Activated T-cell treated with anti-CD3 and anti-CD28 coated beads, Interleukin-2, amount 50 U/mL, for 72 hours (primary cell): Measurements from ENCODE around the gene EXOC3. TPM values are rescaled to one million over a fixed set of nuclear protein-coding genes. Genes with fewer than 3 reads are reported as not detected.

Experiments
- ATAC-seq, 2 donors: fragments of 150-1000 bp; cut with Tn5 transposase; replicated peaks in 1 of 2; 2 replicates each; pipeline ENCODE4 v1.10.0; 2021; ENCODE audit warnings: moderate library complexity in 2 of 2, mild to moderate bottlenecking in 1 of 2
- DNase-seq, 2 donors: peaks; one replicate each; pipeline ENCODE4 v3.0.0; 2021 to 2022; ENCODE audit warnings: mixed read lengths in 1 of 2
- H3K27ac Mint-ChIP-seq: one replicate; pipeline ENCODE4 v1.8.0; 2022; ENCODE audit warnings: mild to moderate bottlenecking, moderate library complexity, mixed read lengths
- H3K27me3 Mint-ChIP-seq: one replicate; pipeline ENCODE4 v1.8.0; 2022; ENCODE audit warnings: low read depth, mixed read lengths
- H3K36me3 Mint-ChIP-seq, 2 donors: one replicate each; pipeline ENCODE4 v1.8.0; 2022; ENCODE audit warnings: mixed read lengths in 2 of 2, mild to moderate bottlenecking in 1 of 2; ENCODE audit not compliant: insufficient read depth in 2 of 2
- H3K4me1 Mint-ChIP-seq: one replicate; pipeline ENCODE4 v1.8.0; 2022; ENCODE audit warnings: low read depth, mixed read lengths
- H3K4me3 Mint-ChIP-seq, 2 donors: one replicate each; pipeline ENCODE4 v1.8.0; 2022; ENCODE audit warnings: mild to moderate bottlenecking in 2 of 2, mixed read lengths in 2 of 2, moderate library complexity in 2 of 2
- H3K9me3 Mint-ChIP-seq, 2 donors: one replicate each; pipeline ENCODE4 v1.8.0; 2022; ENCODE audit warnings: mixed read lengths in 2 of 2
- total RNA-seq, 2 donors: library from RNA; stranded (reverse); gene quantifications; one replicate each; pipeline ENCODE4 v1.2.3, GENCODE V29; 2022

EXOC3 gene
- total RNA-seq, 2 donors from 2014 or later: 60.1 to 78.2 TPM

DNA sequence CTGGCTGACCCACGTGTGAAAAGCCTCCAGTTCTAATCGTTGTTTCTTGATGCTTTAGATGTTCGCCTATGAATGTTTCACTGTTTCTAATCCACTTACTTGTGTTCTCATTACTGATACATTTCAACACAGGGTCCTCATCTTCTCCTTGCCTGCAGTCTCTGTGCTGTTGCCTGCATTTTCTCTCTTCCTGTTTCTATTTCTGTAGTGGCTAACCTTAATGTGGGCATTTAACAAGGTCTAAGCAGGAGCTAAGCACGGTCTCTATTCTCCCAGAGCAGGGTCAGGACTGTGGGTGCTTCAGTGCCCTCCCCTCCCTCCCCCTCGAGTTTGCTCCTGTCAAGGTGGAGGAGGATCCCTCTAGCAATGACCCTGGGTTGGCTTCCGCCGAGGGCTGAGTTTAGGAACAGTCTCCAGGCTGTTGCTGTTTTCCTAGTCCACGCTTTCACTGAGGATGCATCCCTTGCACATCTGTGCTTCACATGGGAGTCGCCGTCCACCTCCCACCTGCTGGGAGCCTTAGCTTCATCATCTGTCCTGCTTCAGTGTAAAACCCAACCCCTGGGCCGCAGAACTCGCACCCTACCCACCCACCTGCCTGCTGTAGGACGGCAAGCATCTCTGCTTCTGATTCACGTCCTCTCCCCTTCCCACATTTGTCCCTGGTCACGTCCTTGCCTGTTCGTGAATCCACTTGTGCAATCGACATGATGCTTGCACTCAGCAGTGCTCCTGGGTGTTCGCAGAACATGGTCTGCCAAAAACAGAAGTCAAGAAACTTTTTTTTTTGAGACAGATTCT, 2.4 kb upstream of the EXOC3 start:
- no peak for DNase-seq

DNA sequence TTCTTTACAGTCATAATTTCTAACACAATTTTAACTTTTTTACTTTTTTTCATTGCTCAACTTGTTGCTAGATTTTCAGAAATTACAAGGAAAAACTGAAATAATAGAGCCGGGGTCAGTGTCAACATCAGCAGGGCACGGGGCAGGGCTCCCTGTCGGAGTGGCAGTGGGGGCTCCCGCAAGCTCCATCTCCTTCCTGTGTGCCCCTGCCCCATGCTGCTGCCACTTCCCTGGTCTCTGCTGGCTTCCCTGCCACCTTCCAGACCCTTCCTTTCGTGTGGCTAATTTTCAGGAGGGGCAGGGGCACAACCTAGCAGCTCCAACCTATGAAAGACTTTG, 1.0 kb upstream of the EXOC3 start:
- no peak for ATAC-seq
- Mint-ChIP-seq H3K27ac (peak overlapping the region; percentile 97), H3K9me3 (no peaks in the 10 kb centered on the region), H3K4me1 (peaks cover 37% of the 10 kb centered on the region), H3K27me3 (no peaks in the 10 kb centered on the region), H3K36me3 (peaks cover 4 to 9% of the 10 kb centered on the region in 2 donors), H3K4me3 (peak overlapping the region; percentile 97 to 98)
- no peak for DNase-seq

More for the DNA sequence above, 2.4 kb upstream of the EXOC3 start:
- Mint-ChIP-seq H3K27me3 (no peaks in the 10 kb centered on the region), H3K9me3 (no peaks in the 10 kb centered on the region), H3K27ac (no peak overlapping the region), H3K36me3 (peaks cover 0 to 2% of the 10 kb centered on the region in 2 donors), H3K4me3 (no peak overlapping the region), H3K4me1 (peaks cover 25% of the 10 kb centered on the region)
- ATAC-seq: no peak

DNA sequence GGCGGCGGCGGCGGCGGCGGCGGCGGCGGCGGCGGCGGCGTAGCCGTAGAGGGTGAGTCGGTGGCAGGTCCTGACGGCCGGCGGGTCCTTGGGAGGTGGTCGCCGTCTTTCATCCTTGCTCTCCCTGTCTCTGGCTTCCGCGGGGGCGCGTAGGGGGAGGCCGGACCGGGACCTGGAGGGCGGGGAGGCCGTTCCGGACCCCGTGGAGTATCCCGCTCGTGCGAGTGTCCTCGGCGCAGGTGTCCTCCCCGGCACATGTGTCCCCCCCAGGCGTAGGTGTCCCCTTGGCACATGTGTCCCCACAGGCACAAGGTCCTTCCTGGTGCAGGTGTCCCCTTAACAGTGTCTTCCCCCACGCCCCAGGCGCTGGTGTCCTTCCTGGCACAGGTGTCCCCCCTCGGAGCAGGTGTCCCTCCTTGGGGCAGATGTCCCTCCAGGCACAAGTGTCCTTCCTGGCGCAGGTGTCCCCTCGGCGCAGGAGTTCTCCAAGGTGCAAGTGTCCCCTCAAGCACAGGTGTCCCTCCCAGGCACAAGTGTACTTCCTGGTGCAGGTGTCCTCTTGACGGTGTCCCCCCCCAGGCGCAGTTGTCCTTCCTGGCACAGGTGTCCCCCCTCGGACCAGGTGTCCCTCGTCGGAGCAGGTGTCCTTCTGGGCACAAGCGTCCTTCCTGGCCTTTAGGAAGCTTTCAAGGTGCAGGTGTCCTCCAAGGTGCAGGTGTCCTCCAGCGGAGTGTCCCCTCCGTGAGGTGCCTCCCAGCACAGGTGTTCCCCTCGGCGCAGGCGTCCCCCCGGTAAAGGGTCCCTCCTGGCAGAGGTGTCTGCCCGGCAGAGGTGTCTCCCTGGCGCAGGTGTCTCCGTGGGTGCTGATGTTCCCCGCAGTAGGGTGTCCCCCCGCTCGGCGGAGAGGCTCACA, 519 bp downstream of the EXOC3 start:
- peak; percentile 31 to 35 for ATAC-seq
- Mint-ChIP-seq H3K27me3 (no peaks in the 10 kb centered on the region), H3K4me1 (peaks cover 40% of the 10 kb centered on the region), H3K4me3 (peak overlapping the region; percentile 83 to 97), H3K27ac (peak overlapping the region; percentile 76), H3K9me3 (no peaks in the 10 kb centered on the region), H3K36me3 (peaks cover 6 to 16% of the 10 kb centered on the region in 2 donors)
- peak in 1 of 2 donors; percentile 37 for DNase-seq

DNA sequence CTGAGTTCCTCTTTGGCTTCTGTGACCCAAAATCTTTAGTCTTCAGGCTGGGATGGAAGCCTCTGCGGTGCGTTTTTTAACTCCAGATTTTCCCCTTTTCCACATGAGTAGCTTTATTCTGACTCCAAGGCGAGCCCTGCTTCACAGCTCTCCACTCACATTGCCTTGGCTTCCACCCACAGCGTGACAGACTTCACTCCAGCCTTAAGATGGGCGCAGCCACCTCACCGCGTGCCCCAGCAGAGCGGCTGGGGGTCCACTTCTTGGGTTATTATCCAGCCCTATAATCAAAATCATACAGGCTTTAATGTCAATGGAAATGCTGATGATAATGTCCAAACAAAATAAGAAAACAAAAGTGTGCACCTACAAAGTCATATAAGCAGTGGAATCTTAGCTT, 1.2 kb downstream of the EXOC3 start:
- Mint-ChIP-seq H3K9me3 (no peaks in the 10 kb centered on the region), H3K4me1 (peaks cover 47% of the 10 kb centered on the region), H3K36me3 (peaks cover 7 to 24% of the 10 kb centered on the region in 2 donors), H3K4me3 (peak overlapping the region; percentile 83 to 97), H3K27ac (peak overlapping the region; percentile 59), H3K27me3 (no peaks in the 10 kb centered on the region)
- ATAC-seq: no peak
- DNase-seq: no peak

DNA sequence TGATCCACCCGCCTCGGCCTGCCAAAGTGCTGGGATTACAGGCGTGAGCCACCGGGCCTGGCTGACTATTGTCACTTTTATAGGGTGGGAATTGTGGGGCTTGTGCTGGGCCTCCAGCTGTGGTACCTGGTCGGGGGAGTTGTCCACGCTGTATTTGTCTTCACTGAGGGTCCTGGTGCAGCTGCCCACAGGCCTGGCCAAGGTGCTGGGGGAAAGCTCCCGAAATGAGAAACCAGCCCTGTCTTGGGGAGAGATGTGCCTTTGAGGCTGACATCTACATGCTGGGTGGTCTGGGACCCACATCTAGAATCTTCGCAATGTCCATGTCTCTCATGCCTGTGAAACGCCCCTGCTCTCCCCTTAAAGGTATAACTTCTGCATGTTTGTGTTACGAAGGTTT, 2.6 kb downstream of the EXOC3 start:
- peaks cover 51% of the 10 kb centered on the region for H3K4me1 Mint-ChIP-seq
- H3K36me3 Mint-ChIP-seq: peaks cover 14 to 36% of the 10 kb centered on the region in 2 donors
- H3K4me3 Mint-ChIP-seq: no peak overlapping the region
- ATAC-seq (no peak), DNase-seq (no peak)
- peak overlapping the region; percentile 33 for H3K27ac Mint-ChIP-seq
- no peaks in the 10 kb centered on the region for H3K27me3 Mint-ChIP-seq
- no peaks in the 10 kb centered on the region for H3K9me3 Mint-ChIP-seq

DNA sequence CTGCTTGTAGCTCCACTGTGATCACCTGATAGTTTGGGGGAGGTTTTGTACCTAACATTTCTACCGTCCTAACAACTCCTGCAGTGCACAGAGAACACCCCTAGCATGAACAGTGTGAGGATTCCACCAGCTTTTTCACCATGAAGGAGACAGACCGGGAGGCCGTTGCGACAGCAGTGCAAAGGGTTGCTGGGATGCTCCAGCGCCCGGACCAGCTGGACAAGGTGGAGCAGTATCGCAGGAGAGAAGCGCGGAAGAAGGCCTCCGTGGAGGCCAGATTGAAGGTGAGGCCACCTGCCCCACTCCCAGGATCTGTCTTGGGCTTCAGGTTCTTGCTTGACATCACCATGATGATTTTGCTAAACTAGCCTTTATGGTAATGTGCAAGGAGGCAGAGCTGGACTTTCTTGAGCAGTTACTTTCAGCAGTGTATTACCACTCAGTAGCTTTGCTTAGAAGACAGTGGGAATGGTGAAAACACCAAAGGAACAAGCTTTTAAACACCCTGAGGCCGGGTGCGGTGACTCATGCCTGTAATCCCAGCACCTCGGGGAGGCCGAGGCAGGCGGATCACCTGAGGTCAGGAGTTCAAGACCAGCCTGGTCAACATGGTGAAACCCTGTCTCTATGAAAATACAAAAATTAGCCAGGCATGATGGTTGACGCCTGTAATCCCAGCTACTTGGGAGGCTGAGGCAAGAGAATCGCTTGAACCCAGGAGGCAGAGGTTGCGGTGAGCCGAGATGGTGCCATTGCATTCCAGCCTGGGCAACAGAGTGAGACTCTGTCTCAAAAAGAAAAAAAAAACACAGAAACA, 3.3 kb downstream of the EXOC3 start:
- no peak overlapping the region for H3K4me3 Mint-ChIP-seq
- peaks cover 51% of the 10 kb centered on the region for H3K4me1 Mint-ChIP-seq
- H3K27ac Mint-ChIP-seq: peak overlapping the region; percentile 33
- H3K9me3 Mint-ChIP-seq: peaks cover 0 to 2% of the 10 kb centered on the region in 2 donors
- peaks cover 18 to 43% of the 10 kb centered on the region in 2 donors for H3K36me3 Mint-ChIP-seq
- no peak for ATAC-seq
- DNase-seq: no peak
- no peaks in the 10 kb centered on the region for H3K27me3 Mint-ChIP-seq

DNA sequence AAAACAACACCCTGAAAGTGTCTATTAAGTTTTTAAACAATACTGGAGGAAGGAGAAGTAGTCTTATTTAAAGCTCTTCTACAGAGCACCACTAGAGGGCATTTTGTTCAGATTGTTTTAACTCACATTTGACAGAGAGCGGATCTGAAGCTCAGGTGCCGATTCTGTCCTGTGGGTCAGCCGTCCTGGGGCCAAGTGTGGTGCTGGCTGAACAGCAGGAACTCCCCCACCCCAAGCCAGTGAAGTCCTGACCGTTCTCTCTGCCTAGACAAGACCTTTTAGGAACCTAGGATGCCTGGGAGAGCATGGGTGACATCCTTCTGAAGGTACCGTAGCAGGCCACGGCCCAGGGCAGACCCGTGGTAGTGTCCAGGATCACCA, 3.9 kb downstream of the EXOC3 start:
- peaks cover 47% of the 10 kb centered on the region for H3K4me1 Mint-ChIP-seq
- no peak for ATAC-seq
- DNase-seq: no peak
- no peaks in the 10 kb centered on the region for H3K27me3 Mint-ChIP-seq
- H3K4me3 Mint-ChIP-seq: no peak overlapping the region
- H3K36me3 Mint-ChIP-seq: peaks cover 23 to 47% of the 10 kb centered on the region in 2 donors
- H3K27ac Mint-ChIP-seq: peak overlapping the region; percentile 35
- peaks cover 4 to 5% of the 10 kb centered on the region in 2 donors for H3K9me3 Mint-ChIP-seq

DNA sequence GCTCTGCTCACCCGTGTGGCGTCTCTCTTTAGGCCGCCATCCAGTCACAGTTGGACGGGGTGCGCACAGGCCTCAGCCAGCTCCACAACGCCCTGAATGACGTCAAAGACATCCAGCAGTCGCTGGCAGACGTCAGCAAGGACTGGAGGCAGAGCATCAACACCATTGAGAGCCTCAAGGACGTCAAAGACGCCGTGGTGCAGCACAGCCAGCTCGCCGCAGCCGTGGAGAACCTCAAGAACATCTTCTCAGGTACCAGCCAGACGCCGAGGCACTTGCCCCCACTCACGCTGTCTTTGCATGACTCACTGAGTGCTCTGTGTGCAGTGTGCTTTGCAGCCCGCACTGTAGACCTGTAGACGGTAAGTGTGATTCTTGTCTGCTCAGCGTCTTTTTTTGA, 4.5 kb downstream of the EXOC3 start:
- H3K4me1 Mint-ChIP-seq: peaks cover 47% of the 10 kb centered on the region
- H3K36me3 Mint-ChIP-seq: peaks cover 29 to 53% of the 10 kb centered on the region in 2 donors
- no peaks in the 10 kb centered on the region for H3K27me3 Mint-ChIP-seq
- H3K27ac Mint-ChIP-seq: no peak overlapping the region
- no peak overlapping the region for H3K4me3 Mint-ChIP-seq
- ATAC-seq (no peak), DNase-seq (no peak)
- H3K9me3 Mint-ChIP-seq: peaks cover 9 to 11% of the 10 kb centered on the region in 2 donors

DNA sequence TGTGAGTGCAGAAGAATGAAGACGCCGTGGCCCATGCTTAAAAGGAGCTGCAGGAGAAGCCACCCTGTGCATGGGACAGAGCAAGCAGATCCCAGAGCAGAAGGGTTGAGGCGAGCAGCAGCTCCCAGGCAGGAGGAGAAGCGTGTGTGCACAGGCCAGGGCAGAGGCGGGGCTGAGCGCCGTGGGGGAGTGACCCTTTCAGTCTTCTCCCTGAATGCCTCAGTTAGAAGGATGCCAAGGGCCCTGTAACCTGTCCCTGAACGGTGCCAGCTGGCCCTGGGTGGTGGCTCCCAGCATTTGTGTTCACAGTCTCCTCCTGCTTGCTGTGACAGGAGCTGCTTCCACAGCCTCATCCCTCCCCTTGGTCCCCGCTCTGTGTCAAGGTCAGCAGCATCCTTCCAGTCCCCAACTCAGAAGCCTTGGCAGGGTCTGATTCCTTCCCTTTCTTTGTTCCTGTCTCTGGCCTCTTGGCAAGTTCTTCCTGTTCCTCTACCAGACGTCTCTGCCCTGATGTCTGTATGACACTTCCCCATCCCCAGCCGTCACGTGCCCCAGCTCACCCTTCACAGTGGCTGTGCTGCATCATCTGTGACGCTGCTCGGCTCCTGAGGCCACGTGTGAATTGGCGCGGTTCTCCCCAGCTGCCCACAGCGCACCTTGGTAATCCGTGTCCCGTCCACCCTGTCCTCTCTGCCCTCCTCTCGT, 5.2 kb downstream of the EXOC3 start:
- Mint-ChIP-seq H3K4me3 (no peak overlapping the region), H3K27me3 (no peaks in the 10 kb centered on the region), H3K4me1 (peaks cover 54% of the 10 kb centered on the region), H3K27ac (no peak overlapping the region), H3K9me3 (peaks cover 12 to 14% of the 10 kb centered on the region in 2 donors), H3K36me3 (peaks cover 34 to 61% of the 10 kb centered on the region in 2 donors)
- DNase-seq (no peak), ATAC-seq (no peak)

DNA sequence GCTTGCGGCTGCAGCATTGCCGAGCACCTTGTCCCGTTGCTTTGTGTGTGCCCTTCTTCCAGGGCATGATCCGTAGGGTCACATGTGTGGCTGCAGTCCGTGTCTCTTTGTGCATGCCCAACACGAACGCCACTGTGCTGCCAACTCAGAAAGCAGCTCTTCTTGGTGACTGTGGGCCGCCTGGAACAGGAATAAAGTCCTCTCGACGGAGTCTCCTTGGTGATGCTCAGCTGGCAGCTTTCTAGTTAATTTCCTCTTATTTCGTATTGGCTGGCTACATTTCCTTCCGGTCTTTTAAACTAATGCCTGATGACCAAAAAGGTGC, 5.8 kb downstream of the EXOC3 start:
- DNase-seq: no peak
- H3K27me3 Mint-ChIP-seq: no peaks in the 10 kb centered on the region
- H3K36me3 Mint-ChIP-seq: peaks cover 38 to 66% of the 10 kb centered on the region in 2 donors
- no peak overlapping the region for H3K27ac Mint-ChIP-seq
- H3K4me3 Mint-ChIP-seq: no peak overlapping the region
- H3K4me1 Mint-ChIP-seq: peaks cover 59% of the 10 kb centered on the region
- no peak for ATAC-seq
- peaks cover 12 to 14% of the 10 kb centered on the region in 2 donors for H3K9me3 Mint-ChIP-seq

DNA sequence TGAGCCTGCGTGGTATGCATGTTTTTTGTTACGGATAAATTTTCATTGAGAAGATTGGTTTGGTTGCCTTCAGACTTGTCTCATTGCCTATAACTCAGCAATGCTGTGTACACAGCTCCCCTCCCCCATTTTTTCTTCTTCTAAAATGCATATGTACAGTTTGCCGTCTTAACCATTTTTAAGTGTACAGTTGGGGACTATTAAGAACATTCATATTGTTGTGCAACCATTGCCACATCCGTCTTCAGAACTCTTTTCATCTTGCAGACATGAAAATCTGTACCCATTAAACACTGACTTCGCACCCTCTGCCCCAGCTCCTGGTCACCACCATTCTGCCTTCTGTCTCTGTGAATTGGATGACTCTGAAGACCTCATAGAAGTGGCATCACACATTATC, 6.2 kb downstream of the EXOC3 start:
- DNase-seq: no peak
- Mint-ChIP-seq H3K4me3 (no peak overlapping the region), H3K27ac (no peak overlapping the region), H3K9me3 (peaks cover 12 to 14% of the 10 kb centered on the region in 2 donors), H3K4me1 (peaks cover 61% of the 10 kb centered on the region), H3K36me3 (peaks cover 40 to 68% of the 10 kb centered on the region in 2 donors), H3K27me3 (no peaks in the 10 kb centered on the region)
- ATAC-seq: no peak
